Measurements from ENCODE around the gene LSAMP.
A peak's percentile ranks its signal among the peaks of the same experiment; 100 is the strongest.

Gene LSAMP

DNA sequence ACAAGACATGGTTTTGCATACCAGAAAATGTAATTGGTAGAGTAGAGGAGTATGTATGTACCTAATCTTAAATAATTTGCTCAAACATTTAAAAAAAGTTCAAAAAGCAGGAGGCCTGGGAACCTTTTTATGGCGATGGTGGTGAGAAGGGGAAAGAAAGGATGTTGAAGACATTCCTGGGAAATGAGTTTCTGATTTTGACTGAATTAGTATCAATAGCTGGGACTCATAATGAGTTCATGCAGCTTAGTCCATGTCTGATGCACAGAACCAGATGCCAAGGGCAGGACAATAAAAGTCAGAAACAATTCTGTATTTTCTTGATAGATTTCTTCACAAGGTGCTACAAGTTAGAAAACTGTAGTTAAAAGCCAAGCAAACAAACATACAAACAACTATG is 426.6 kb downstream of the LSAMP start:
- no peak overlapping the region for H3K4me3 ChIP-seq (ENCODE audit: low read length)
- H3K4me1 ChIP-seq (ENCODE audit: low read length): peaks cover 30% of the 10 kb centered on the region
- H4K20me1 ChIP-seq (ENCODE audit: insufficient read depth, low read length): no peaks in the 10 kb centered on the region
- no peak overlapping the region for H2AFZ ChIP-seq (ENCODE audit: low read depth, low read length)
- TF ChIP-seq EZH2phosphoT487 (IDR thresholded peaks at IDR 0.05; ENCODE audit: low read depth): no peak
- TF ChIP-seq, protein P1, sequence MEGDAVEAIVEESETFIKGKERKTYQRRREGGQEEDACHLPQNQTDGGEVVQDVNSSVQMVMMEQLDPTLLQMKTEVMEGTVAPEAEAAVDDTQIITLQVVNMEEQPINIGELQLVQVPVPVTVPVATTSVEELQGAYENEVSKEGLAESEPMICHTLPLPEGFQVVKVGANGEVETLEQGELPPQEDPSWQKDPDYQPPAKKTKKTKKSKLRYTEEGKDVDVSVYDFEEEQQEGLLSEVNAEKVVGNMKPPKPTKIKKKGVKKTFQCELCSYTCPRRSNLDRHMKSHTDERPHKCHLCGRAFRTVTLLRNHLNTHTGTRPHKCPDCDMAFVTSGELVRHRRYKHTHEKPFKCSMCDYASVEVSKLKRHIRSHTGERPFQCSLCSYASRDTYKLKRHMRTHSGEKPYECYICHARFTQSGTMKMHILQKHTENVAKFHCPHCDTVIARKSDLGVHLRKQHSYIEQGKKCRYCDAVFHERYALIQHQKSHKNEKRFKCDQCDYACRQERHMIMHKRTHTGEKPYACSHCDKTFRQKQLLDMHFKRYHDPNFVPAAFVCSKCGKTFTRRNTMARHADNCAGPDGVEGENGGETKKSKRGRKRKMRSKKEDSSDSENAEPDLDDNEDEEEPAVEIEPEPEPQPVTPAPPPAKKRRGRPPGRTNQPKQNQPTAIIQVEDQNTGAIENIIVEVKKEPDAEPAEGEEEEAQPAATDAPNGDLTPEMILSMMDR (IDR thresholded peaks at IDR 0.05; ENCODE audit: low read depth, low read length): no peak
- H3K36me3 ChIP-seq (replicated peaks; ENCODE audit: low read depth, low read length): no peaks in the 10 kb centered on the region
- H3K27me3 ChIP-seq (ENCODE audit: low read depth, low read length): no peaks in the 10 kb centered on the region
- H3K4me2 ChIP-seq (ENCODE audit: low read length): no peak overlapping the region
- H3K79me2 ChIP-seq (ENCODE audit: low read length): no peaks in the 10 kb centered on the region
- H3K27ac ChIP-seq (ENCODE audit: low read length): no peak overlapping the region
- no peaks in the 10 kb centered on the region for H3K9me3 ChIP-seq (ENCODE audit: insufficient read depth, low read length)
- no peak overlapping the region for H3K9ac ChIP-seq (ENCODE audit: low read length)

GRCh38 chr3:116015931-116016330 is 429.4 kb downstream of the LSAMP start:
- no peak overlapping the region for H3K4me3 ChIP-seq (ENCODE audit: low read length)
- H4K20me1 ChIP-seq (ENCODE audit: insufficient read depth, low read length): no peaks in the 10 kb centered on the region
- H2AFZ ChIP-seq (ENCODE audit: low read depth, low read length): no peak overlapping the region
- no peaks in the 10 kb centered on the region for H3K79me2 ChIP-seq (ENCODE audit: low read length)
- H3K9me3 ChIP-seq (ENCODE audit: insufficient read depth, low read length): no peaks in the 10 kb centered on the region
- no peaks in the 10 kb centered on the region for H3K27me3 ChIP-seq (ENCODE audit: low read depth, low read length)
- TF ChIP-seq EZH2phosphoT487 (IDR thresholded peaks at IDR 0.05; ENCODE audit: low read depth): no peak
- TF ChIP-seq, protein P1 (IDR thresholded peaks at IDR 0.05; ENCODE audit: low read depth, low read length): no peak
- no peak overlapping the region for H3K4me2 ChIP-seq (ENCODE audit: low read length)
- no peaks in the 10 kb centered on the region for H3K36me3 ChIP-seq (replicated peaks; ENCODE audit: low read depth, low read length)
- H3K4me1 ChIP-seq (ENCODE audit: low read length): peaks cover 25% of the 10 kb centered on the region
- H3K9ac ChIP-seq (ENCODE audit: low read length): no peak overlapping the region
- no peak overlapping the region for H3K27ac ChIP-seq (ENCODE audit: low read length)

GRCh38 chr3:116007000-116007399 is 438.3 kb downstream of the LSAMP start:
- Histone ChIP-seq H3K79me2 (ENCODE audit: low read length) (no peaks in the 10 kb centered on the region), H3K27me3 (ENCODE audit: low read depth, low read length) (no peaks in the 10 kb centered on the region), H3K27ac (ENCODE audit: low read length) (peak overlapping the region; percentile 52), H3K4me1 (ENCODE audit: low read length) (peaks cover 28% of the 10 kb centered on the region), H3K9ac (ENCODE audit: low read length) (no peak overlapping the region), H3K4me2 (ENCODE audit: low read length) (peak overlapping the region; percentile 53), H3K9me3 (ENCODE audit: insufficient read depth, low read length) (no peaks in the 10 kb centered on the region), H3K4me3 (ENCODE audit: low read length) (peak overlapping the region; percentile 22; the same call in 1 of the 2 replicates), H3K36me3 (replicated peaks; ENCODE audit: low read depth, low read length) (no peaks in the 10 kb centered on the region), H4K20me1 (ENCODE audit: insufficient read depth, low read length) (no peaks in the 10 kb centered on the region), H2AFZ (ENCODE audit: low read depth, low read length) (0 out of 2 replicates have a peak overlapping the region, but pooled peaks have one; percentile 10)
- no peak for TF ChIP-seq EZH2phosphoT487 (IDR thresholded peaks at IDR 0.05; ENCODE audit: low read depth)
- TF ChIP-seq, protein P1 (IDR thresholded peaks at IDR 0.05; ENCODE audit: low read depth, low read length): no peak

GRCh38 chr3:116005404-116005803 is 439.9 kb downstream of the LSAMP start:
- H3K9me3 ChIP-seq (ENCODE audit: insufficient read depth, low read length): no peaks in the 10 kb centered on the region
- H3K79me2 ChIP-seq (ENCODE audit: low read length): no peaks in the 10 kb centered on the region
- H3K4me1 ChIP-seq (ENCODE audit: low read length): peaks cover 39% of the 10 kb centered on the region
- TF ChIP-seq, protein P1 (IDR thresholded peaks at IDR 0.05; ENCODE audit: low read depth, low read length): no peak
- H4K20me1 ChIP-seq (ENCODE audit: insufficient read depth, low read length): no peaks in the 10 kb centered on the region
- H3K27me3 ChIP-seq (ENCODE audit: low read depth, low read length): no peaks in the 10 kb centered on the region
- no peaks in the 10 kb centered on the region for H3K36me3 ChIP-seq (replicated peaks; ENCODE audit: low read depth, low read length)
- H2AFZ ChIP-seq (ENCODE audit: low read depth, low read length): no peak overlapping the region
- no peak overlapping the region for H3K9ac ChIP-seq (ENCODE audit: low read length)
- no peak overlapping the region for H3K27ac ChIP-seq (ENCODE audit: low read length)
- H3K4me3 ChIP-seq (ENCODE audit: low read length): no peak overlapping the region
- H3K4me2 ChIP-seq (ENCODE audit: low read length): no peak overlapping the region
